Measurements from ENCODE around the gene PIKFYVE. TPM values are rescaled to one million over a fixed set of nuclear protein-coding genes. Genes with fewer than 3 reads are reported as not detected.

PIKFYVE gene
- total and polyA plus RNA-seq, 9 donors: 10.6 to 26.6 (median 15.4) TPM

DNA sequence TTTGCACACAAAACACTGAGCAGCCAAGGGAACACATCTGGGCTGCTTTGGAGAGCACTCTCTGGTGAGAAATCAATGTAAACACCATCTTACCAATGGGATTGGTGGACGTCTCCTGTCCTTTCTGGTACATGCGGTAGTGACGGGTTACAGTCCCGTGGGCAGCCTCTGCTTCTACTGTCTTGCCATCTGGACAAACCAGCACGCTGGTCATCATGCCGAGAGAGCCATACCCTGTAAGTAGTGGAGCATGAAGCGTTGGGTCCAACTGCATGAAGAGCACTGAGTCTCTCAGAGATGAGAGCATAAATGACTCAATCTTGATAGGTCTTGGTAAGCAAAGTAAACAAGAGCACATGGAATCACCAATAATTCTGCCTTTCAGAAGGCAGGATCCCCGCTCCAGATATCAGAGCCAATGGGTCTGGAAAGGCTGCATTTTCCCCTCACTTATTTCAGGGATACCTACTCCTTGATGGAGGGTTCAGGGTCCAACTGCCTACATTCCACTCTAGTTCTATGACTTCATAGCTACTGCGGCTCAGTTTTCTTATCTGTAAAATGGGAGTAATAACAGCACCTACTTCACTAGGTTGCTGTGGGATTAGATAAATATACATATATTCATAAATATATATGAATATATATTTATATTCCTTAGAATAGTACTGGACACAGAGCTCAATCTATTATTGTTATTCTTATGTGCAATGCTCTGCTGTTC, 26.1 kb upstream of the PIKFYVE start:
- Histone ChIP-seq H3K36me3 (ENCODE audit: control insufficient read depth, insufficient read depth, low read length) (peaks cover 44% of the 10 kb centered on the region), H3K27me3 (ENCODE audit: control insufficient read depth, insufficient read depth, low read length) (no peaks in the 10 kb centered on the region), H3K4me1 (ENCODE audit: control insufficient read depth, insufficient read depth, low read length) (no peaks in the 10 kb centered on the region), H3K27ac (ENCODE audit: low read length) (no peak overlapping the region), H3K9me3 (replicated peaks; ENCODE audit: control insufficient read depth, low read depth, low read length) (no peaks in the 10 kb centered on the region), H3K4me3 (ENCODE audit: low read length) (no peak overlapping the region)
- 96% methylated on average over 4 of the region's 9 CpGs for WGBS (ENCODE audit: insufficient coverage)
- no peak for DNase-seq

DNA sequence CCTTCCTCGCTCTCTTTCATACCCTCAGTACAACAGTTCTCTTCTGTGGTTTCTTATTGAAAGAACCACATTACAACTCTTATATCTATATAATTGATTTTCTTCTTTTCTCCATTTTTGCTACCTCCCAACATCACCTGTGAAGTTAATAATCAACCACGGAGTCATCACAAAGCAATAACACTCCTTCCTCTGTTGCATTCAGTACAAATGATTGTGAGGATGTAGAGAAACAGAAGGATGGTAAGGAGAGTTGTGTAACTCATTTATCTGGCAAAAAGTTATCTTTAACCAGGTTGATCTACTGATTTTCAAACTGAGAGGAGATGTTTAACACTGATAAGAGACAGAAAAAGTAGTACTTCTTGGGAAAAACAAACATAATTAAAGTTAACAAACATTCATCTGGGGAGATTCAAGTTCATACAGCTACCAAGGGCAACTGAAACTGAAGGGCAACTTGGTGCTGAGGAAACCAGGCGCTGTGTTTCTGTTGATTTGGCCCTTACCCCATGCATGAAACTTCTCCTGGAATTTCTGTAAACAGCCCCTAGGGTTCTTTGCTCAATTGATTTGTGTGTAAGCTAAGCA, 25.3 kb upstream of the PIKFYVE start:
- Histone ChIP-seq H3K27me3 (ENCODE audit: control insufficient read depth, insufficient read depth, low read length) (no peaks in the 10 kb centered on the region), H3K27ac (ENCODE audit: low read length) (no peak overlapping the region), H3K4me1 (ENCODE audit: control insufficient read depth, insufficient read depth, low read length) (no peaks in the 10 kb centered on the region), H3K4me3 (ENCODE audit: low read length) (no peak overlapping the region), H3K9me3 (replicated peaks; ENCODE audit: control insufficient read depth, low read depth, low read length) (no peaks in the 10 kb centered on the region), H3K36me3 (ENCODE audit: control insufficient read depth, insufficient read depth, low read length) (peaks cover 44% of the 10 kb centered on the region)
- no peak for DNase-seq
- 100% methylated on average over 1 of the region's 3 CpGs for WGBS (ENCODE audit: insufficient coverage)

DNA sequence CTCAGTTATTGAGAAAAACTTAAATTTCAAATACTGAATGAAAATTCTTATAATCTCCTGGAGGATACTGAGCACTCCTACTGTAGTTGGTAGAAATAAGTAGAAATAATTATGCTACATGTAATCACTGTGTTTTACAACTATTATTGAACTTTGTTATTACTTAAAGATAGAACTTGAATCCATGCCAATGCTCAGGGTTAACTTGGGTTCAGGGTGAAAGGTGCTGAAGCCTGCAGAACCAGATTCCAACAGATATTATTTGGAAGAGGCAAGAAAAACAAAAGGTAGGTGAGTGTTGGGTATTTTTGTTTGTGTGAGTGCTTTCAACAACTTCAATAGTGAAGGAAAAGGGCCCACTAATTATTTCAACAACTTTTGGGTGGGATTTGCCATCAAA, 21.6 kb upstream of the PIKFYVE start:
- H3K36me3 ChIP-seq (ENCODE audit: control insufficient read depth, insufficient read depth, low read length): peaks cover 49% of the 10 kb centered on the region

DNA sequence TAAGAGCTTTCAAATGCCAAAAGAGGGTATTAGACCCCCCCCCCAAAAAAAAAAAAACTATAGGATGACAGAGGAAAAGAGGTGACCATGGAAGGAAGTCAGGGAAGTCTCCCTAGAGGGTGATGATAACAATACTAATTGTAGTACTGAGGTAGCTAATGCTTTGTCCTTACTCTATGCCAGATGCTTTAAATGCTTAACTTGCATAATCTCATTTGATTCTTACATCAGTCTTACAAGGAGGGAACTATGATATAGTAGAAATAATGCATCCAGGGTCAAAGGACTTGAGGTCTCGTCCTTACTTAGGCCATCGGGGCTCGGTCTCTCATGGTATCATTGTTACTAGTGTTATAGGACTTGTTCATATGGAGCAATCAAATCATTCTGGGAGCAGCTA, 20.3 kb upstream of the PIKFYVE start:
- 94% methylated on average over 3 of the region's 3 CpGs for WGBS (ENCODE audit: insufficient coverage)
- no peak for DNase-seq
- Histone ChIP-seq H3K27ac (ENCODE audit: low read length) (no peak overlapping the region), H3K4me3 (ENCODE audit: low read length) (no peak overlapping the region), H3K9me3 (replicated peaks; ENCODE audit: control insufficient read depth, low read depth, low read length) (no peaks in the 10 kb centered on the region), H3K4me1 (ENCODE audit: control insufficient read depth, insufficient read depth, low read length) (no peaks in the 10 kb centered on the region), H3K36me3 (ENCODE audit: control insufficient read depth, insufficient read depth, low read length) (peaks cover 43% of the 10 kb centered on the region), H3K27me3 (ENCODE audit: control insufficient read depth, insufficient read depth, low read length) (no peaks in the 10 kb centered on the region)

More for the DNA sequence above, 21.6 kb upstream of the PIKFYVE start:
- DNase-seq: no peak
- Histone ChIP-seq H3K9me3 (replicated peaks; ENCODE audit: control insufficient read depth, low read depth, low read length) (no peaks in the 10 kb centered on the region), H3K27me3 (ENCODE audit: control insufficient read depth, insufficient read depth, low read length) (no peaks in the 10 kb centered on the region), H3K4me3 (ENCODE audit: low read length) (no peak overlapping the region), H3K27ac (ENCODE audit: low read length) (no peak overlapping the region), H3K4me1 (ENCODE audit: control insufficient read depth, insufficient read depth, low read length) (no peaks in the 10 kb centered on the region)

DNA sequence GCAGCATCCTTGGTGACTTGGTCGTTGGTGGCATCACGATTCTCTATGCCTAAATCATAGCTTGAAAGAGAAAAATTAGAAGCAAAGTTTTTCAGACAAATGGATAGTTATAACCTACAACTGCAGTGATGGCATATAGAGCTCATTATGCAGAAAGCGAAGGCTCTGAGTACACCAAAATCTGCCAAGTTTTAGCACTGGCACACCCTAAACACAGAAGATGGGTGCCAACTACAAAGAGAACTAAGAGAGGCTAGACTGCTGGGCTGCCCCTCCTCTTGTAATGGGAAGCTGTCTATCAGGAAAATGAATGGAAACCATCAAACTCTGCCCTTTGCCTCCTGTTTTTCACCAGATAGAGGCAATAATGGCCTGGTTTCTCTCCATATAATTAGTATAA, 17.5 kb upstream of the PIKFYVE start:
- H3K27me3 ChIP-seq (ENCODE audit: control insufficient read depth, insufficient read depth, low read length): no peaks in the 10 kb centered on the region
- no peak for DNase-seq
- no peak overlapping the region for H3K27ac ChIP-seq (ENCODE audit: low read length)
- peaks cover 40% of the 10 kb centered on the region for H3K36me3 ChIP-seq (ENCODE audit: control insufficient read depth, insufficient read depth, low read length)
- WGBS (ENCODE audit: insufficient coverage): 100% methylated on average over 2 of the region's 3 CpGs
- no peak overlapping the region for H3K4me3 ChIP-seq (ENCODE audit: low read length)
- no peaks in the 10 kb centered on the region for H3K9me3 ChIP-seq (replicated peaks; ENCODE audit: control insufficient read depth, low read depth, low read length)
- H3K4me1 ChIP-seq (ENCODE audit: control insufficient read depth, insufficient read depth, low read length): peaks cover under 1% of the 10 kb centered on the region

DNA sequence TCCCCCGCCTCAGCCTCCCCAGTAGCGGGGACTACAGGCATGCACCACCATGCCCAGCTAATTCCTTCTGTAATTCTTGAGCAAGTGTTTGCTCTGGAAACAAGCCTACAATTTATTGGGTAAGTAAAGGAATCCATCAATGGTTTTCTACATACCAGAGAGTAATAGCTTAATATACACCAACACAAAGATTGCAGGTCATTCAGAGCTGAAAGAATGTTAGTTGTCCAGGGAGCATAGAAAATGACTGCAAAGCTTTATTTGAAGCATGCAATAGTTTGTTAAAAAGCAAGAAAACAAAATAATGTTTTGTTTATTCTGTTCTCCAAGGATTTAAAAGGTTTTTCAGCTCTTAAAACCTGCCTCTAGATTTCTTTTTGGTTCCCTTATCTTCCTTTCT, 16.8 kb upstream of the PIKFYVE start:
- Histone ChIP-seq H3K4me3 (ENCODE audit: low read length) (no peak overlapping the region), H3K36me3 (ENCODE audit: control insufficient read depth, insufficient read depth, low read length) (peaks cover 36% of the 10 kb centered on the region), H3K4me1 (ENCODE audit: control insufficient read depth, insufficient read depth, low read length) (peaks cover 5% of the 10 kb centered on the region), H3K27ac (ENCODE audit: low read length) (no peak overlapping the region), H3K27me3 (ENCODE audit: control insufficient read depth, insufficient read depth, low read length) (no peaks in the 10 kb centered on the region), H3K9me3 (replicated peaks; ENCODE audit: control insufficient read depth, low read depth, low read length) (no peaks in the 10 kb centered on the region)
- DNase-seq: no peak
- 100% methylated on average over 1 of the region's 2 CpGs for WGBS (ENCODE audit: insufficient coverage)

DNA sequence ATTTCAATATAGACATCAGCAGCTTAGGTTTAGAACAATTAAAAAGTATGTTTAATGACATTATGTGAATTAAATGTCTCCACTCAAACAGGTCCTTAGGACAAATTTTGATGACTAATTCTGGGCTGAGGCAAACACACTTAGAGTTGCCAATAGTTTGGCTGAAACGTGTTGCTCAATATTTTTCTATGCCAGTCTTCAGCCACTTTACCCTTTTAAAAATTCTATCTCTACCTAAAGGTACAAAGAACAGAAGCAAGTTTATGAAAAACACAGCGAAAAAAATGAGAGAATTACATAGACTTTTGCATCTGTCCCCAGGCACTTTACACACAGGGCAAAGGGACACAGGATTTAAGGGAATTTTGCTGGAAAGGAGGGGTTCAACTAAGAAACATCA, 15.7 kb upstream of the PIKFYVE start:
- no peaks in the 10 kb centered on the region for H3K9me3 ChIP-seq (replicated peaks; ENCODE audit: control insufficient read depth, low read depth, low read length)
- H3K27me3 ChIP-seq (ENCODE audit: control insufficient read depth, insufficient read depth, low read length): no peaks in the 10 kb centered on the region
- no CpG with 5 or more reads among the region's 2 CpGs for WGBS (ENCODE audit: insufficient coverage)
- H3K27ac ChIP-seq (ENCODE audit: low read length): no peak overlapping the region
- peaks cover 31% of the 10 kb centered on the region for H3K36me3 ChIP-seq (ENCODE audit: control insufficient read depth, insufficient read depth, low read length)
- DNase-seq: no peak
- no peak overlapping the region for H3K4me3 ChIP-seq (ENCODE audit: low read length)
- H3K4me1 ChIP-seq (ENCODE audit: control insufficient read depth, insufficient read depth, low read length): peaks cover 6% of the 10 kb centered on the region

DNA sequence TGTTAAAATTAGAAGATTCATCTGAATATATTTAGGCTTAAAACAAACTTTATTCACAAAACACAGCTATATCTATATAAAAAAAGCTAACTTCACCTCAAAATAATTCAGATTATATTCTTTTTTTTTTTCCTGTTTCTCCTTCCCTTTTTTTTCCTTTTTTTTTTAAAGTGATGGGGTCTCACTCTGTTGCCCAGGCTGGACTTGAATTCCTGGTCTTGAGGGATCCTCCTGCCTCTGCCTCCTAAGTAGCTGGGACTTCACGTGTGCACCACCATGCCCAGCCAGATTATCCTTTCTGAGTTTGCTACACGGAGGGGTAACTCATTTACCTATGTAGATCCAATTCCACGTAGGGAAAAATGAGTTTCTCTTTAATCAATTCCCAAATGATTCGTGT, 15.0 kb upstream of the PIKFYVE start:
- WGBS (ENCODE audit: insufficient coverage): 87% methylated on average over 3 of the region's 4 CpGs
- no peak for DNase-seq
- Histone ChIP-seq H3K36me3 (ENCODE audit: control insufficient read depth, insufficient read depth, low read length) (peaks cover 31% of the 10 kb centered on the region), H3K4me1 (ENCODE audit: control insufficient read depth, insufficient read depth, low read length) (peaks cover 9% of the 10 kb centered on the region), H3K4me3 (ENCODE audit: low read length) (no peak overlapping the region), H3K27me3 (ENCODE audit: control insufficient read depth, insufficient read depth, low read length) (no peaks in the 10 kb centered on the region), H3K27ac (ENCODE audit: low read length) (no peak overlapping the region), H3K9me3 (replicated peaks; ENCODE audit: control insufficient read depth, low read depth, low read length) (no peaks in the 10 kb centered on the region)

DNA sequence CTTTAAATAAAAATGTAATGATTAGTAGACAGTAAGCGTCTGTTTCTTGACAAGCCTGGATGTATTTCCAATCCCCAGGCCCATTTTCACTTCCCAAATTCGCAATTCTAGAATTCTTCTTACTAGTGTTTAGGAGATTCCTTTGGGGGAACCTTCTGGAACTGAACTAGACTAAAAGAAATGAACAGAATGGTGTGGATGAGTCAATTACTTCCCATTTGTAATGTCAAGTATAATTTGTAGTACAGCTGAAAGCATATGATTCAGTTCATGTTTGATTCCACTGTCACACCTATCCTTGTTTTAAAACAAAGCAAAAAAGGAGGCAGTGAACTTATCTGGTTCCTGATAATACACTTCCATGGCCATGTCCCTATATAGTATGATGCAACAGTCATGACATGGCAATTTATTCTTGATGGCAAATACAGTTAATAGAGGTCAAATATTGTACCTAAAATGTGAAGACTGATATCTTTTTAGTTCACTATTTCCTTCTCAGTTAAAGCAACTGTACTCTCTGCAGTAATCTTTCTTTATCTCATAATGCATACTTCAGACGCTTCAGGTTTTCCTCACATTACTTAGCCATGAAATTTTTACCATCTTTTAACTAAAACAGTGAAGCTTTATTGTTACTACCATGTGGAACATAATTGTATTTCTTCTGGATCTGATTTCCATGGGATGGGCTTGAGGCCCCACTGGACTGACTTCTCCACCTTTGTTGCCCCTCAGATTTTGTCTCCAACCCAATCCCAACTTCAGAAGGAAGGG, 13.2 kb upstream of the PIKFYVE start:
- DNase-seq: no peak
- Histone ChIP-seq H3K4me1 (ENCODE audit: control insufficient read depth, insufficient read depth, low read length) (peaks cover 9% of the 10 kb centered on the region), H3K36me3 (ENCODE audit: control insufficient read depth, insufficient read depth, low read length) (peaks cover 25% of the 10 kb centered on the region), H3K27ac (ENCODE audit: low read length) (no peak overlapping the region), H3K27me3 (ENCODE audit: control insufficient read depth, insufficient read depth, low read length) (no peaks in the 10 kb centered on the region), H3K9me3 (replicated peaks; ENCODE audit: control insufficient read depth, low read depth, low read length) (no peaks in the 10 kb centered on the region), H3K4me3 (ENCODE audit: low read length) (no peak overlapping the region)
- WGBS (ENCODE audit: insufficient coverage): no CpG with 5 or more reads among the region's 3 CpGs

DNA sequence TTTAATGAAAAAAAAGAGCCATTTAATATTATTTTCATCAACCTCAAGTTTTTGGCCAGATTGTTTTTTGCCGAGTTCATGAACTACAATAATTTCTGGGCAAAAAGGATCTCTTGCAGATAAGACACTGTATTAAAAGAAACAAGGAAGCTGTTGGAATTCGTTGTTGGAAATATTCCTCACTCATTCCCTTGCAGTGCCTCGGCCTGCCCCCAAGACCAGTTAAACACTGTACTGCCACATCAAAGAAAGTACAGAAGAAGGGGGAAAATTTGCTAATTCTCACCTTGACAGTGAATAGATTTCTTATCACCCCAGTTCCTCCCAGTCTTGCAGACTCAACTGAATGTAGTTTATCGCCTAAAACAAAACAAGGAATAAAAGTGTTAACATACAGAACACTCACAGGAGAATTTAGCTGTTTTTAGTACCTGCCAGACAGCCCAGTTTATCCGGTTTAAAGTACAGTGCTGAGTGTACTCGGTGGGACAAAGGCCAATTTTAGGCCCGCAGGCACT, 12.4 kb upstream of the PIKFYVE start:
- peaks cover 9% of the 10 kb centered on the region for H3K4me1 ChIP-seq (ENCODE audit: control insufficient read depth, insufficient read depth, low read length)
- 0% methylated on average over 3 of the region's 7 CpGs for WGBS (ENCODE audit: insufficient coverage)
- no peaks in the 10 kb centered on the region for H3K27me3 ChIP-seq (ENCODE audit: control insufficient read depth, insufficient read depth, low read length)
- peak; percentile 30 for DNase-seq
- H3K36me3 ChIP-seq (ENCODE audit: control insufficient read depth, insufficient read depth, low read length): peaks cover 20% of the 10 kb centered on the region
- H3K9me3 ChIP-seq (replicated peaks; ENCODE audit: control insufficient read depth, low read depth, low read length): no peaks in the 10 kb centered on the region
- peak overlapping the region; percentile 81 for H3K4me3 ChIP-seq (ENCODE audit: low read length)
- peak overlapping the region; percentile 39 for H3K27ac ChIP-seq (ENCODE audit: low read length)

Measured in muscle of leg (tissue), 11 donors.